ENCODE measurements around the gene FOXP1.

The FOXP1 gene

GRCh38 chr3:71219744-71220638 lies 363.5 kb downstream of the FOXP1 start:
- no peak for DNase-seq (ENCODE audit: low read depth in 2 of 2)
- no peak for TF ChIP-seq CTCF (IDR thresholded peaks at IDR 0.05; ENCODE audit: low read depth, low read length)

GRCh38 chr3:71218508-71218907 lies 365.0 kb downstream of the FOXP1 start:
- no peak overlapping the region for H3K4me3 ChIP-seq (replicated peaks in 1 of 2; ENCODE audit: low read depth in 2 of 2, low read length in 2 of 2)
- DNase-seq (ENCODE audit: low read depth in 2 of 2): no peak
- TF ChIP-seq CTCF (IDR thresholded peaks at IDR 0.05; ENCODE audit: low read depth, low read length): no peak

More at GRCh38 chr3:71219744-71220638, 363.5 kb downstream of the FOXP1 start:
- no peak overlapping the region for H3K4me3 ChIP-seq (replicated peaks in 1 of 2; ENCODE audit: low read depth in 2 of 2, low read length in 2 of 2)

- no peak for DNase-seq (ENCODE audit: low read depth in 2 of 2)
- TF ChIP-seq CTCF (IDR thresholded peaks at IDR 0.05; ENCODE audit: low read depth, low read length): no peak
- H3K4me3 ChIP-seq (replicated peaks in 1 of 2; ENCODE audit: low read depth in 2 of 2, low read length in 2 of 2): no peak overlapping the region
These were observed 365.8 kb downstream of the FOXP1 start for GRCh38 chr3:71217640-71218222.

GRCh38 chr3:71215351-71215750 lies 368.2 kb downstream of the FOXP1 start:
- no peak overlapping the region for H3K4me3 ChIP-seq (replicated peaks in 1 of 2; ENCODE audit: low read depth in 2 of 2, low read length in 2 of 2)
- TF ChIP-seq CTCF (IDR thresholded peaks at IDR 0.05; ENCODE audit: low read depth, low read length): no peak
- no peak for DNase-seq (ENCODE audit: low read depth in 2 of 2)

GRCh38 chr3:71214797-71215196 lies 368.7 kb downstream of the FOXP1 start:
- no peak for DNase-seq (ENCODE audit: low read depth in 2 of 2)
- TF ChIP-seq CTCF (IDR thresholded peaks at IDR 0.05; ENCODE audit: low read depth, low read length): no peak
- H3K4me3 ChIP-seq (replicated peaks in 1 of 2; ENCODE audit: low read depth in 2 of 2, low read length in 2 of 2): no peak overlapping the region

GRCh38 chr3:71214016-71214415 lies 369.5 kb downstream of the FOXP1 start:
- no peak for DNase-seq (ENCODE audit: low read depth in 2 of 2)
- TF ChIP-seq CTCF (IDR thresholded peaks at IDR 0.05; ENCODE audit: low read depth, low read length): no peak
- H3K4me3 ChIP-seq (replicated peaks in 1 of 2; ENCODE audit: low read depth in 2 of 2, low read length in 2 of 2): no peak overlapping the region

All from cardiac fibroblast (primary cell).